PC-3 (cell line): ENCODE measurements around the gene IL17REL. TPM values are rescaled to one million over a fixed set of nuclear protein-coding genes. Genes with fewer than 3 reads are reported as not detected.

ENCODE experiments used
- ATAC-seq: fragments of 200-7000 bp; cut with Tn5 transposase; 2 replicates; pipeline ENCODE4 v1.9.1; 2020; ENCODE audit warnings: mild to moderate bottlenecking, moderate library complexity
- BruUV-seq: library from RNA; stranded (reverse); fragments of 400-500 nt; replicated peaks from 2 replicates; lab custom pipeline; 2021; lab: Mats Ljungman, UMichigan
- CTCF ChIA-PET: fragments of 300-600 bp; sonication (Branson Sonifier 250); formaldehyde crosslinking; loops from one replicate; lab custom pipeline; 2022; ENCODE audit warnings: antibody characterized with exemption; lab: Charles Lee
- POLR2A ChIA-PET: fragments of 300-600 bp; sonication (Branson Sonifier 250); formaldehyde crosslinking; loops from one replicate; lab custom pipeline; 2022; ENCODE audit warnings: antibody characterized with exemption; ENCODE audit not compliant: unreplicated experiment; lab: Charles Lee
- DNase-seq: peaks from one replicate; pipeline ENCODE4 v3.0.0-alpha.2; 2015
- H2AFZ ChIP-seq: fragments of 300-600 bp; sonication (generic); 2 replicates; pipeline ENCODE4 v1.6.0; 2016; ENCODE audit warnings: antibody characterized with exemption, low read length
- H3F3A ChIP-seq: fragments of 300-600 bp; sonication (generic); one replicate; pipeline ENCODE4 v1.6.0; 2017; ENCODE audit warnings: antibody characterized with exemption, low read length, control low read depth, mild to moderate bottlenecking; ENCODE audit not compliant: unreplicated experiment
- H3K27ac ChIP-seq: fragments of 300-600 bp; sonication (generic); 2 replicates; pipeline ENCODE4 v1.5.1; 2016; ENCODE audit warnings: mild to moderate bottlenecking, low read length
- H3K27me3 ChIP-seq: fragments of 300-600 bp; sonication (generic); 2 replicates; pipeline ENCODE4 v1.6.1; 2016; ENCODE audit warnings: low read length, mixed read lengths
- H3K36me3 ChIP-seq: fragments of 300-600 bp; sonication (generic); 2 replicates; pipeline ENCODE4 v1.6.1; 2016; ENCODE audit warnings: low read depth, mixed run types, low read length, mixed read lengths
- H3K4me1 ChIP-seq: fragments of 300-600 bp; sonication (generic); 2 replicates; pipeline ENCODE4 v1.5.1; 2016; ENCODE audit warnings: low read length; ENCODE audit not compliant: insufficient read depth
- H3K4me2 ChIP-seq: fragments of 300-600 bp; sonication (generic); 2 replicates; pipeline ENCODE4 v1.6.0; 2016; ENCODE audit warnings: low read length
- H3K4me3 ChIP-seq: fragments of 300-600 bp; sonication (generic); 2 replicates; pipeline ENCODE4 v1.5.1; 2016; ENCODE audit warnings: mild to moderate bottlenecking, low read length, mixed read lengths
- H3K79me2 ChIP-seq: fragments of 300-600 bp; sonication (generic); 2 replicates; pipeline ENCODE4 v1.6.1; 2017; ENCODE audit warnings: low read length, mixed read lengths
- H3K9ac ChIP-seq: fragments of 300-600 bp; sonication (generic); 2 replicates; pipeline ENCODE4 v1.6.0; 2016; ENCODE audit warnings: mild to moderate bottlenecking, low read length
- H3K9me2 ChIP-seq: fragments of 300-600 bp; sonication (generic); replicated peaks from 2 replicates; pipeline ENCODE4 v1.6.1; 2016; ENCODE audit warnings: mixed run types, low read length, mixed read lengths
- H3K9me3 ChIP-seq: fragments of 300-600 bp; sonication (generic); 2 replicates; pipeline ENCODE4 v1.6.1; 2016; ENCODE audit warnings: low read length, mixed read lengths
- H4K20me1 ChIP-seq: fragments of 300-600 bp; sonication (generic); 2 replicates; pipeline ENCODE4 v1.6.1; 2016; ENCODE audit warnings: low read length, mixed read lengths
- CTCF ChIP-seq: fragments of 300-600 bp; sonication (generic); conservative IDR thresholded peaks from 2 replicates; pipeline ENCODE4 v1.5.1; 2017; ENCODE audit warnings: antibody characterized with exemption, low read depth, mild to moderate bottlenecking, low read length
- EZH2 ChIP-seq: fragments of 300-600 bp; sonication (generic); IDR thresholded peaks from one replicate; pipeline ENCODE4 v1.6.1; 2017; ENCODE audit warnings: antibody characterized with exemption, mild to moderate bottlenecking, low read length; ENCODE audit not compliant: unreplicated experiment
- EZH2phosphoT487 ChIP-seq: fragments of 300-600 bp; sonication (generic); IDR thresholded peaks from 2 replicates; pipeline ENCODE4 v1.6.1; 2018; ENCODE audit warnings: mild to moderate bottlenecking, antibody characterized with exemption, low read length, borderline replicate concordance
- intact Hi-C: fragments of 100-400 bp; cut with micrococcal nuclease; formaldehyde crosslinking; loops from 2 replicates; pipeline ENCODE4 v1.9.0; 2023
- total RNA-seq: library from RNA; depleted of rRNA; stranded (reverse); fragments of >200 nt; gene quantifications from 2 replicates; pipeline ENCODE4 v1.2.3, GENCODE V29; 2014

The IL17REL gene
- total RNA-seq, 1 experiment from 2014 or later = 0.04 TPM

- H3K27me3 ChIP-seq = no peaks in the 10 kb centered on the region
- H3K9ac ChIP-seq = no peak overlapping the region
- no peak for ATAC-seq
- no peaks in the 10 kb centered on the region for H3K9me3 ChIP-seq
- H3K27ac ChIP-seq = no peak overlapping the region
- TF ChIP-seq CTCF = no peak
- TF ChIP-seq EZH2 = no peak
- TF ChIP-seq EZH2phosphoT487 = no peak
- no peak overlapping the region for H2AFZ ChIP-seq
- no TSS peak for BruUV-seq
- ChIA-PET POLR2A (no interaction called here), CTCF (no interaction called here)
- no peak overlapping the region for H3K4me2 ChIP-seq
- H3F3A ChIP-seq = no peaks in the 10 kb centered on the region
- H4K20me1 ChIP-seq = no peaks in the 10 kb centered on the region
- DNase-seq = no peak
- no peaks in the 10 kb centered on the region for H3K36me3 ChIP-seq
- H3K4me3 ChIP-seq = no peak overlapping the region
- H3K79me2 ChIP-seq = no peaks in the 10 kb centered on the region
- H3K4me1 ChIP-seq = 0 out of 2 replicates have a peak, but pooled peaks cover 3% of the 10 kb centered on the region
- intact Hi-C loops = no loop called here
- H3K9me2 ChIP-seq = no peaks in the 10 kb centered on the region
Observed at GRCh38 chr22:50057278-50058060, 44.9 kb upstream of the IL17REL start.

GRCh38 chr22:50056214-50056972, 43.8 kb upstream of the IL17REL start:
- no peak for DNase-seq
- no peaks in the 10 kb centered on the region for H3K9me3 ChIP-seq
- no peaks in the 10 kb centered on the region for H3F3A ChIP-seq
- ATAC-seq = no peak
- H3K4me1 ChIP-seq = 0 out of 2 replicates have a peak, but pooled peaks cover 3% of the 10 kb centered on the region
- H3K9ac ChIP-seq = no peak overlapping the region
- no peaks in the 10 kb centered on the region for H3K9me2 ChIP-seq
- H3K79me2 ChIP-seq = no peaks in the 10 kb centered on the region
- H3K4me3 ChIP-seq = no peak overlapping the region
- TF ChIP-seq EZH2 (no peak), CTCF (no peak), EZH2phosphoT487 (no peak)
- BruUV-seq = no TSS peak
- no peak overlapping the region for H3K27ac ChIP-seq
- no peaks in the 10 kb centered on the region for H3K36me3 ChIP-seq
- no peak overlapping the region for H3K4me2 ChIP-seq
- intact Hi-C loops = no loop called here
- POLR2A ChIA-PET = no interaction called here
- CTCF ChIA-PET = no interaction called here
- H3K27me3 ChIP-seq = no peaks in the 10 kb centered on the region
- no peak overlapping the region for H2AFZ ChIP-seq
- no peaks in the 10 kb centered on the region for H4K20me1 ChIP-seq

- Histone ChIP-seq H3K36me3 (no peaks in the 10 kb centered on the region), H3K27ac (no peak overlapping the region), H3K79me2 (no peaks in the 10 kb centered on the region), H3K9me2 (no peaks in the 10 kb centered on the region), H3K4me3 (no peak overlapping the region), H3F3A (no peaks in the 10 kb centered on the region), H2AFZ (no peak overlapping the region), H4K20me1 (no peaks in the 10 kb centered on the region), H3K9me3 (no peaks in the 10 kb centered on the region), H3K4me2 (no peak overlapping the region), H3K27me3 (no peaks in the 10 kb centered on the region), H3K4me1 (0 out of 2 replicates have a peak, but pooled peaks cover 3% of the 10 kb centered on the region), H3K9ac (no peak overlapping the region)
- BruUV-seq = no TSS peak
- TF ChIP-seq EZH2 (no peak), CTCF (no peak), EZH2phosphoT487 (no peak)
- DNase-seq = no peak
- ChIA-PET CTCF (no interaction called here), POLR2A (no interaction called here)
- intact Hi-C loops = no loop called here
- ATAC-seq = no peak
Observed at GRCh38 chr22:50053861-50054260, 41.3 kb upstream of the IL17REL start.
